Measurements from ENCODE around the gene TULP4. TPM values are rescaled to one million over a fixed set of nuclear protein-coding genes. Genes with fewer than 3 reads are reported as not detected.
A peak's percentile ranks its signal among the peaks of the same experiment; 100 is the strongest.

TULP4 gene
- total RNA-seq, 1 experiment from 2014 or later = 64.6 TPM

- Histone ChIP-seq H2BK120ac (ENCODE audit: low read depth, low read length, poor library complexity, severe bottlenecking) (no peak overlapping the region), H3K4me2 (ENCODE audit: insufficient read depth, insufficient read length, low read length) (no peak overlapping the region), H2BK15ac (ENCODE audit: low read depth, low read length) (no peak overlapping the region), H4K20me1 (ENCODE audit: control insufficient read depth, insufficient read depth, insufficient read length) (no peaks in the 10 kb centered on the region), H3K79me1 (ENCODE audit: insufficient read depth, low read depth, low read length, poor library complexity, severe bottlenecking) (no peaks in the 10 kb centered on the region), H3K79me2 (ENCODE audit: insufficient read depth, low read length) (peaks cover 2% of the 10 kb centered on the region; the same call in 1 of the 2 replicates), H2BK12ac (ENCODE audit: insufficient read length, low read depth, low read length) (no peak overlapping the region), H3K9me3 (ENCODE audit: control insufficient read depth, low read depth, low read length) (no peaks in the 10 kb centered on the region), H3K4me1 (ENCODE audit: insufficient read depth, low read length) (no peaks in the 10 kb centered on the region), H2BK20ac (ENCODE audit: low read depth, low read length, poor library complexity, severe bottlenecking) (no peak overlapping the region), H2BK5ac (ENCODE audit: insufficient read length, low read length) (no peak overlapping the region), H2AFZ (ENCODE audit: low read length) (no peak overlapping the region), H3K4ac (ENCODE audit: low read depth, low read length) (no peak overlapping the region), H3K9ac (ENCODE audit: extremely low read depth, insufficient read length, low read length) (no peak overlapping the region), H3K27me3 (ENCODE audit: insufficient read depth, low read length) (no peaks in the 10 kb centered on the region), H4K91ac (ENCODE audit: insufficient read length, low read depth, low read length) (no peak overlapping the region), H4K5ac (ENCODE audit: insufficient read length, low read depth, low read length) (no peak overlapping the region), H3K18ac (ENCODE audit: insufficient read length, low read depth, low read length) (no peak overlapping the region), H3T11ph (ENCODE audit: low read length) (no peak overlapping the region), H4K8ac (replicated peaks; ENCODE audit: insufficient read length, low read depth, low read length) (no peak overlapping the region), H3K23ac (ENCODE audit: insufficient read length, low read depth, low read length) (no peak overlapping the region), H3K23me2 (ENCODE audit: insufficient read length, low read depth, low read length, poor library complexity, severe bottlenecking) (no peaks in the 10 kb centered on the region), H3K27ac (ENCODE audit: insufficient read length, low read depth, low read length) (no peak overlapping the region), H2AK5ac (ENCODE audit: insufficient read length, low read length) (no peak overlapping the region), H3K56ac (ENCODE audit: insufficient read length, low read depth, low read length) (no peak overlapping the region), H3K14ac (ENCODE audit: insufficient read depth, low read length) (no peak overlapping the region)
- Mint-ChIP-seq H3K9me3 (no peaks in the 10 kb centered on the region), H3K27me3 (ENCODE audit: low read depth) (no peaks in the 10 kb centered on the region), H3K27ac (no peak overlapping the region), H3K4me3 (no peak overlapping the region), H3K4me1 (peaks cover 3% of the 10 kb centered on the region in 2 experiments), H3K36me3 (ENCODE audit: insufficient read depth in 1 of 3, low read depth in 3 of 3) (peaks cover 0 to 19% (median 6%) of the 10 kb centered on the region in 3 experiments; a peak in 4 of 7 replicates)
- DNase-seq = peak; percentile 12
- no CpG with 5 or more reads among the region's 11 CpGs for WGBS (ENCODE audit: extremely low coverage, insufficient read length, low lambda C conversion rate)
- TF ChIP-seq, protein P1, sequence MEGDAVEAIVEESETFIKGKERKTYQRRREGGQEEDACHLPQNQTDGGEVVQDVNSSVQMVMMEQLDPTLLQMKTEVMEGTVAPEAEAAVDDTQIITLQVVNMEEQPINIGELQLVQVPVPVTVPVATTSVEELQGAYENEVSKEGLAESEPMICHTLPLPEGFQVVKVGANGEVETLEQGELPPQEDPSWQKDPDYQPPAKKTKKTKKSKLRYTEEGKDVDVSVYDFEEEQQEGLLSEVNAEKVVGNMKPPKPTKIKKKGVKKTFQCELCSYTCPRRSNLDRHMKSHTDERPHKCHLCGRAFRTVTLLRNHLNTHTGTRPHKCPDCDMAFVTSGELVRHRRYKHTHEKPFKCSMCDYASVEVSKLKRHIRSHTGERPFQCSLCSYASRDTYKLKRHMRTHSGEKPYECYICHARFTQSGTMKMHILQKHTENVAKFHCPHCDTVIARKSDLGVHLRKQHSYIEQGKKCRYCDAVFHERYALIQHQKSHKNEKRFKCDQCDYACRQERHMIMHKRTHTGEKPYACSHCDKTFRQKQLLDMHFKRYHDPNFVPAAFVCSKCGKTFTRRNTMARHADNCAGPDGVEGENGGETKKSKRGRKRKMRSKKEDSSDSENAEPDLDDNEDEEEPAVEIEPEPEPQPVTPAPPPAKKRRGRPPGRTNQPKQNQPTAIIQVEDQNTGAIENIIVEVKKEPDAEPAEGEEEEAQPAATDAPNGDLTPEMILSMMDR (conservative IDR thresholded peaks at IDR 0.05) = no peak
Observed at GRCh38 chr6:158509465-158509864, 197.2 kb downstream of the TULP4 start.

All from H9 (cell line).